HTR-8/SVneo (cell line): ENCODE measurements around the gene PRR5L.
A peak's percentile ranks its signal among the peaks of the same experiment; 100 is the strongest.
"Not testable (repeated sequence)": the region's sequence is repeated elsewhere in the genome, so short reads cannot be mapped to it uniquely, and the experiment has no call there.

Source experiments
- DNase-seq: peaks from one replicate; pipeline ENCODE4 v3.0.0; 2011; ENCODE audit warnings: low spot score, mixed read lengths; ENCODE audit not compliant: insufficient read length
- FAIRE-seq: peaks from 2 replicates; lab custom pipeline; 2011; peaks lifted over from hg19 to GRCh38; lab: Jason Lieb, UNC

PRR5L gene

GRCh38 chr11:36317992-36318391, 21.9 kb downstream of the PRR5L start:
- DNase-seq, result no peak
- FAIRE-seq, result no peak

GRCh38 chr11:36324956-36325355, 28.9 kb downstream of the PRR5L start:
- DNase-seq, FAIRE-seq: not testable (repeated sequence)

- not testable (repeated sequence) for DNase-seq, FAIRE-seq
These were observed 29.3 kb downstream of the PRR5L start for GRCh38 chr11:36325403-36325802.

- FAIRE-seq (no peak), DNase-seq (no peak)
These were observed 30.7 kb downstream of the PRR5L start for GRCh38 chr11:36326524-36327419.

- FAIRE-seq, result no peak
- no peak for DNase-seq
These were observed 33.0 kb downstream of the PRR5L start for GRCh38 chr11:36328966-36329673.

- DNase-seq, result no peak
- no peak for FAIRE-seq
These were observed 34.3 kb downstream of the PRR5L start for GRCh38 chr11:36330411-36330810.

DNA sequence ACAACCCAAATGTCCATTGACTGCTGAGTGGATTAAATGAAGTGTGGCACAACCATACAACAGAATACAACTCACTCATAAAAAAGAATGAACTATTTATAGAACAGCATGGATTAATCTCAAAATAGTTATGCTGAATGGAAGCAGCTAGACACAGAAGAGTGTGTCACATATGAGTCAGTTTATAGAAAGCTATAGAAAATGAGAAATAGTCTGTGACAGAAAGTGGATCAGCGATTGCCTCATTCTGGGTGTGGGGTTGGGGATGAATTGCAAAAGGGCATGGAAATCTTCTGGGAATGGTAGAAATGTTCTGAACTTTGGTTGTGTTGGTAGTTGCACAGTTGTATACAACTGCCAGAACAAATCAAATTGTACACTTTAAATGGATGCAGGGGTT, 37.4 kb downstream of the PRR5L start:
- FAIRE-seq (no peak), DNase-seq (no peak)

GRCh38 chr11:36333897-36334296, 37.8 kb downstream of the PRR5L start:
- no peak for FAIRE-seq

DNA sequence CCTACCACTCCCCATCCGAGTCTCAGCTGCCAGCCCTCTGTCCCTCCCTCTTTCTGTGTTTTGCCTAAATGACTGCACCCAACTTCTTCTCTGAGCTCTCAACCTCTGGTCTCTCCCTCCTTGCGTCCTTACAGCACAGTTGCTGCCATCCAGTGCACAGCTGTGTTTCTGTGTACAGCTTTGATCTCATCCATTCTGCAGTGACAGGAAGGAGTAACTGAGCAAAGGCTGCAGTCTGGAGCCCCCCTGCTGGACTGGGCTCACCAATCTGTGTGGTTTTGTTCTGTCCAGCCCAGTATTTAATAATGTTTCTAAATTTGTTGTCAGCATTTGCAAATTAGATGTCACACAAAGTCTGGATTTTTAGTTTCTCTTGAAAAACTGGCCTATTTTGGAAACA, 43.8 kb downstream of the PRR5L start:
- DNase-seq (no peak), FAIRE-seq (no peak)

More at GRCh38 chr11:36333897-36334296, 37.8 kb downstream of the PRR5L start:
- no peak for DNase-seq

GRCh38 chr11:36340897-36341296, 44.8 kb downstream of the PRR5L start:
- FAIRE-seq, result no peak
- no peak for DNase-seq

GRCh38 chr11:36341915-36342314, 45.8 kb downstream of the PRR5L start:
- no peak for DNase-seq
- FAIRE-seq, result no peak

- no peak for FAIRE-seq
- no peak for DNase-seq
These were observed 46.2 kb downstream of the PRR5L start for GRCh38 chr11:36342327-36342726.

DNA sequence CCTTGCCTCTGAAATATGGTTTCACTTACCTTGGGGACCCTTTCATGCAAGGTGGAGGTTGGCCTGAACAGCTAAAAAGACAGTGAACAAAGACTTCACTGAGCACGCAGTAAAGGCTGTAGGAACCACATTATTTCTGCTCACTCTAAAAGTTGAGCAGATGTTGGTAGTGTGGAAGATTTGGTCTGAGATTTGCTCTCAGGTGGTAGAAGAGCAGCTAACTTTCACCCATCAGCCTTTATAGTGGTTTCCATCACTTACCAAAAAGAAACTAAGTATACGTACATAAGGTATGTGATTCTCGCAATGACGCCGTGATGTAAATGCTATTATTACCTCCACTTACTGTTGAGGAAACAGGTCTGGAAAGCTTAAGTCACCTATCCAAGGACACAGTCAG, 47.3 kb downstream of the PRR5L start:
- DNase-seq (no peak), FAIRE-seq (no peak)

DNA sequence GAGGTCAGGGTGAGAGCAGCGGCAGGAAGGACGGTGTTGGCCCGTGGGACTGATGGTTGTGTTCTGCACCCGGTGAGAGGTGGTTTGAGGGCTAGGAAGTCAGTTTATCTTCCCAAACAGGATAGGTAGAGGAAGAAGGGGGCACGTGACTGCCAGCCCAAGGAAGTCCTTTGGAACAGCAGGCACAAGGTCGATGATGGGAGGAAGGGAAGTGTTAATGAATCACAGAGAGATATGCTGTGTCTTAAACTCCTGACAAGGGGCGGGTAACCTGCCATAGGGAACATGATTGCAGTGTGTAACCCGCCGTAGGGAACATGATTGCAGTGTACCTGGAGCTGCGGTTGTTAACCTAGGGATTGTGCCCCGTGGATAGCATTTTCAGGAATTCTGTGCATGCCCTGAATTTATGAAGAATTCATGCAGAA, 49.0 kb downstream of the PRR5L start:
- FAIRE-seq (no peak), DNase-seq (no peak)

DNA sequence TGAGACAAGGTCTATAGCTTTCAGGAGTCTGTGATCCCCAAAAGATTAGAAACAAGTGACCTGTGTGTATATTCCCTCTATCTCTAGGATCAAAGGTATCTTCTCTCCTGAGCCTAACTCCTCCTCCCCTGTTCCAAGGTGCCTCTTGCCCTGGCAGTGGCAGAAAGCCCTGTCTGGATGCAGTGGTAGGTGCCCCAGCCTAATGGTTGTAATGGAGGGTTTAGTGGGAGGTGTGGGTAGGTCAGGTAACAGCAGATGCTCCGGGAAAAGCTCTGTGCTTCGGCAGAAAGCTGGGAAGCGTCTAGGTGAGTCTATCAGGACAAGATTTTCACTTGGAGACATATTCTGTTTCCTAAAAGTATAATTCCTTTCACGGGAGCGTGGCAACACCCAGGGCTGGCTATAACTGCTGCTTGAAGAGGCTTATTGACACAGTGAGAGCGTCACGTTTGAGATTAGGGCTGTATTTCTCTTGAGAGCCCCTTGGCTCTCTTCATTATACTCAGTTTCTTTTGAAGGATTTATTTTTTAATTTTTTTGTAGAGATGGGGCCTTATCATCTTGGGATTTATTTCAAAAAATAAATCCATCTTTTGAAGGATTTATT, 49.5 kb downstream of the PRR5L start:
- DNase-seq (no peak), FAIRE-seq (no peak)

DNA sequence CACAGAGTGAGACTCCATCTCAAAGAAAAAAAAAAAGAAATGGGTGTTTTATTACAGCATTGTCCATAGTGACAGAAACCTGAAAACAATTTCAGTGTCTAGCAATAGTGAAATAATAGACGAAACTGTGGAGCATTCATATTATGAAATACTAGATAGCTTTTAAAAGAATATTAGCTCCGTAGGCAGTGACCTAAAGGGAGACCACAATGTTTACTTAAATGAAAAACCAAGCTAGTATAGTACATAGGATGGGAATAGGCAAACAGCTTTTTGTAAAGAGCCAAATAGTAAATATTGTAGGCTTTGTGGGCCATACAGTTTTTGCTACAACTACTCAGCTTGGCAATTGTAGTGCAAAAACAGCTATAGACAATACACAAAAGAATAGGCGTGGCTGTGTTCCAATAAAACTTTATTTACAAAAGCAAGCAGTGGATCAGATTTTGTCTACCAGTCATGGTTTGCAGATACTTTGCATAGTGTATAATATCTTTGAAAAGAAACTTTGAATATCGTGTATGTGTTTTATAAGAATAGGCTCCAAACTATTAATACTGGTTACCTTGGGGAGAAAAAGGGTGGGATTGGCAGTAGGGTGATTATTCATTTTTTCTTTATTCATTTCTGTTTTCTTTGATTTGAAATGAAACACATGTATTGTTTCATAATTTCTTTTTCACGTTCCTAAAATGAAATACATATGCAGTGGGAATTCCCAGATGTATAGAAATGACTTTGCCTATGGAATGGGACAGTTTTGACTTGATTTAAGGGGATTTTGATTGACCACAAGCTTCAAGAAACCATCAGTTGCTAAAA, 50.7 kb downstream of the PRR5L start:
- FAIRE-seq (no peak), DNase-seq (no peak)

DNA sequence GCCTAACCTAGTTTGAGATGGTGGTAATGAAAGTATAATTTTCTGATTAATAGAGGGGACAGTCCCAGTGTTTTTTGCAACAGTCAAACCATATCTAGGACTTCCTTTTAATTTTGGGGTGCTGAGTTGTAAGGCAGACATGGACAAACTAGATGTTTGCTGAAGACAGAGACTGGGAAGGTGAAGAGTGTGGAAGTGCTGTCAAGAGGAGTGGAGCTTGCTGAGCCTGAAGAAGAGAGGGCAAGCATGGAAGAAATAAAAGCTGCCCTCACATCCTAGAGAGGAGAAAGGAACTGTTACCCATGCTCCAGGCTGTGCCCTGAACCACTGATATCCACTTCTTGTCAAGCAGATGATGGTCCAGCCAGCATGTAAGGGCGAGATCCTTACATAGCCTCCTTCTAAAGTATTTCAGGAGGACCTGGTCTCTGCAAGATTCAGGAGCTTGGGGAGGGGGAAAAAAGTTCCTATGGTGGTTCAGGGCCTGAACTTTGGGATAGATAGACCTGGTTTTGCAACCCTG, 51.4 kb downstream of the PRR5L start:
- no peak for DNase-seq
- no peak for FAIRE-seq

GRCh38 chr11:36349351-36350136, 53.5 kb downstream of the PRR5L start:
- FAIRE-seq (no peak), DNase-seq (no peak)

DNA sequence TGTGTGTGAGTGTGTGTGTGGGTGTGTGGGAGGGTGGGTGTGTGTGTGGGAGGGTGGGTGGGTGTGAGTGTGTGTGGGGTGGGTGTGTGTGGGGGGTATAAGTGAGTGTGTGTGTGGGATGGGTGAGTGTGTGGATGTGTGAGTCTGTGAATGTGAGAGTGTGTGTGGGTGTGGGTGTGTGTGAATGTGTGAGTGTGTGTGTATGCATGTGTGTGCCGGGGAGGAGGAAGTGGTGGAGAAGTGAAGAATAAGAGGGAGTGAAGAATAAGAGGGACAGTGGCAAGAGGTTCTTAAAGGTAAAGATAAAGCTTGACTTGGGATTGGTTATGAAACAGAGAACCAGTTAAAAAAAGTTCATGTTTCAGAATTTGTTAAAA, 54.0 kb downstream of the PRR5L start:
- FAIRE-seq (peak; percentile 79), DNase-seq (no peak)
